Measurements from ENCODE around the gene EML5.

- TF ChIP-seq POLR2AphosphoS5 (IDR thresholded peaks at IDR 0.05; ENCODE audit: low read depth, low read length): no peak
- TF ChIP-seq REST (IDR thresholded peaks at IDR 0.05; ENCODE audit: insufficient read depth in 1 of 2, low read depth in 2 of 2, low read length in 2 of 2): no peak
- TF ChIP-seq SIN3A (IDR thresholded peaks at IDR 0.05; ENCODE audit: borderline replicate concordance, insufficient read depth, low read length): no peak
These were observed at the start of gene EML5 for GRCh38 chr14:88792473-88793258.
